Measurements from ENCODE around the gene ATP5F1B. TPM values are rescaled to one million over a fixed set of nuclear protein-coding genes. Genes with fewer than 3 reads are reported as not detected.

Gene ATP5F1B
- total and polyA plus RNA-seq, 9 of the 15 experiments (the other 6 are each of a cell fraction or from before 2014, with no cell fraction given) = 908 to 3,125 (median 1,482) TPM

DNA sequence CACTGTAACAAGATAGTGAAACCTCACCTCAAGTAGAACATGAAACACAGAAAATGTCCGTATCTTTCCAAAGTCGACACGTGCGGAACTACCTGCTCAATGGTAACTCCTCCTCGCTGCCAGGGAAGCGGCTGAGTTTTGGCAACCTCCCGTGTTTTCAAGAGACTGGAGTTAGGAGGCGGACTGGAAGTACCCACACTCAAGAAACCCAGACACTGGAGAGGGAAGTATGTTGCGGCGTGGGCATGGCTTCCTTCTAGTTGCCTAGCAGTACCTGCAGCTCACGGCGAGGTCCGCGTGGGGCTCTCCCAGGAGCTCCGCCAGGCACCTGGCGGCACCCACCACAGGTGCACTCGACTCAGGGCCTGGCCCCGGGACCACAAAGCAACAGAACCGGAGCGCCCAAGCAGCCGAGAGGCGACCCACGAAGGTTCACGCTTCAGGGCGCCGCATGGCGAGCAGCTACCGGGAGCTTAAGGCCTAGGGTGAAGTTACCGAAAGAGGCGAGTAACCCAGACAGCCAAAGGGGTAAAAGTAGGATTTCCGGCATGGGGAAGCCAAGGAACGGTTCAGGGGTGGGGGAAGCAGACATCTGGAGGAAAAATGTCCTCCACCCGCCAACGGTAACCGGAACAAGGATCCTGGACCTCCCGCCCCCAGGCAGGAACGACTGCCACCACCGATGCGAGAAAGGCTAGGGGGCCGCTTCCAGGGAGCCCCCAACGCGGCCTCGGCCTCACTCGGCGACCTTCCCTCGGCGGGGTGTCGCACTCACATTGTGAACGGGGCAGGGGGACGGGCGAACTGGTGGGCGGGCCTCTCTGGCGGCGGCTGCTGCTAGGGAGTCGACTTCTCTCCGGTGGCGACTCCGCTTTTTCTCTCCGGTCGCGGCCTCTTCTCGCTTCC is 41.7 kb upstream of the ATP5F1B start (continued):
- TF ChIP-seq, protein P1, sequence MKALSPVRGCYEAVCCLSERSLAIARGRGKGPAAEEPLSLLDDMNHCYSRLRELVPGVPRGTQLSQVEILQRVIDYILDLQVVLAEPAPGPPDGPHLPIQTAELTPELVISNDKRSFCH (CRISPR knock-in tag; IDR thresholded peaks at IDR 0.05) = no peak
- TF ChIP-seq, protein P1 (tag; IDR thresholded peaks at IDR 0.05) = no peak
- TF ChIP-seq ARID2 (IDR thresholded peaks at IDR 0.05) (no peak), ZNF445 (CRISPR knock-in tag; IDR thresholded peaks at IDR 0.05; ENCODE audit: low read depth) (no peak), ARNT (IDR thresholded peaks at IDR 0.05) (no peak), ZNF3 (CRISPR knock-in tag; IDR thresholded peaks at IDR 0.05) (no peak), SUPT5H (IDR thresholded peaks at IDR 0.05) (no peak; the same call in none of the 2 replicates), THRAP3 (IDR thresholded peaks at IDR 0.05; ENCODE audit: borderline replicate concordance) (no peak), PCBP2 (IDR thresholded peaks at IDR 0.05; ENCODE audit: low read depth, low read length, poor library complexity, severe bottlenecking) (no peak), MCM2 (IDR thresholded peaks at IDR 0.05; ENCODE audit: low read depth) (no peak), NFIX (CRISPR knock-in tag; IDR thresholded peaks at IDR 0.05; ENCODE audit: low read depth) (no peak), ZNF696 (CRISPR knock-in tag; conservative IDR thresholded peaks at IDR 0.05) (no peak)
- TF ChIP-seq, protein P2, sequence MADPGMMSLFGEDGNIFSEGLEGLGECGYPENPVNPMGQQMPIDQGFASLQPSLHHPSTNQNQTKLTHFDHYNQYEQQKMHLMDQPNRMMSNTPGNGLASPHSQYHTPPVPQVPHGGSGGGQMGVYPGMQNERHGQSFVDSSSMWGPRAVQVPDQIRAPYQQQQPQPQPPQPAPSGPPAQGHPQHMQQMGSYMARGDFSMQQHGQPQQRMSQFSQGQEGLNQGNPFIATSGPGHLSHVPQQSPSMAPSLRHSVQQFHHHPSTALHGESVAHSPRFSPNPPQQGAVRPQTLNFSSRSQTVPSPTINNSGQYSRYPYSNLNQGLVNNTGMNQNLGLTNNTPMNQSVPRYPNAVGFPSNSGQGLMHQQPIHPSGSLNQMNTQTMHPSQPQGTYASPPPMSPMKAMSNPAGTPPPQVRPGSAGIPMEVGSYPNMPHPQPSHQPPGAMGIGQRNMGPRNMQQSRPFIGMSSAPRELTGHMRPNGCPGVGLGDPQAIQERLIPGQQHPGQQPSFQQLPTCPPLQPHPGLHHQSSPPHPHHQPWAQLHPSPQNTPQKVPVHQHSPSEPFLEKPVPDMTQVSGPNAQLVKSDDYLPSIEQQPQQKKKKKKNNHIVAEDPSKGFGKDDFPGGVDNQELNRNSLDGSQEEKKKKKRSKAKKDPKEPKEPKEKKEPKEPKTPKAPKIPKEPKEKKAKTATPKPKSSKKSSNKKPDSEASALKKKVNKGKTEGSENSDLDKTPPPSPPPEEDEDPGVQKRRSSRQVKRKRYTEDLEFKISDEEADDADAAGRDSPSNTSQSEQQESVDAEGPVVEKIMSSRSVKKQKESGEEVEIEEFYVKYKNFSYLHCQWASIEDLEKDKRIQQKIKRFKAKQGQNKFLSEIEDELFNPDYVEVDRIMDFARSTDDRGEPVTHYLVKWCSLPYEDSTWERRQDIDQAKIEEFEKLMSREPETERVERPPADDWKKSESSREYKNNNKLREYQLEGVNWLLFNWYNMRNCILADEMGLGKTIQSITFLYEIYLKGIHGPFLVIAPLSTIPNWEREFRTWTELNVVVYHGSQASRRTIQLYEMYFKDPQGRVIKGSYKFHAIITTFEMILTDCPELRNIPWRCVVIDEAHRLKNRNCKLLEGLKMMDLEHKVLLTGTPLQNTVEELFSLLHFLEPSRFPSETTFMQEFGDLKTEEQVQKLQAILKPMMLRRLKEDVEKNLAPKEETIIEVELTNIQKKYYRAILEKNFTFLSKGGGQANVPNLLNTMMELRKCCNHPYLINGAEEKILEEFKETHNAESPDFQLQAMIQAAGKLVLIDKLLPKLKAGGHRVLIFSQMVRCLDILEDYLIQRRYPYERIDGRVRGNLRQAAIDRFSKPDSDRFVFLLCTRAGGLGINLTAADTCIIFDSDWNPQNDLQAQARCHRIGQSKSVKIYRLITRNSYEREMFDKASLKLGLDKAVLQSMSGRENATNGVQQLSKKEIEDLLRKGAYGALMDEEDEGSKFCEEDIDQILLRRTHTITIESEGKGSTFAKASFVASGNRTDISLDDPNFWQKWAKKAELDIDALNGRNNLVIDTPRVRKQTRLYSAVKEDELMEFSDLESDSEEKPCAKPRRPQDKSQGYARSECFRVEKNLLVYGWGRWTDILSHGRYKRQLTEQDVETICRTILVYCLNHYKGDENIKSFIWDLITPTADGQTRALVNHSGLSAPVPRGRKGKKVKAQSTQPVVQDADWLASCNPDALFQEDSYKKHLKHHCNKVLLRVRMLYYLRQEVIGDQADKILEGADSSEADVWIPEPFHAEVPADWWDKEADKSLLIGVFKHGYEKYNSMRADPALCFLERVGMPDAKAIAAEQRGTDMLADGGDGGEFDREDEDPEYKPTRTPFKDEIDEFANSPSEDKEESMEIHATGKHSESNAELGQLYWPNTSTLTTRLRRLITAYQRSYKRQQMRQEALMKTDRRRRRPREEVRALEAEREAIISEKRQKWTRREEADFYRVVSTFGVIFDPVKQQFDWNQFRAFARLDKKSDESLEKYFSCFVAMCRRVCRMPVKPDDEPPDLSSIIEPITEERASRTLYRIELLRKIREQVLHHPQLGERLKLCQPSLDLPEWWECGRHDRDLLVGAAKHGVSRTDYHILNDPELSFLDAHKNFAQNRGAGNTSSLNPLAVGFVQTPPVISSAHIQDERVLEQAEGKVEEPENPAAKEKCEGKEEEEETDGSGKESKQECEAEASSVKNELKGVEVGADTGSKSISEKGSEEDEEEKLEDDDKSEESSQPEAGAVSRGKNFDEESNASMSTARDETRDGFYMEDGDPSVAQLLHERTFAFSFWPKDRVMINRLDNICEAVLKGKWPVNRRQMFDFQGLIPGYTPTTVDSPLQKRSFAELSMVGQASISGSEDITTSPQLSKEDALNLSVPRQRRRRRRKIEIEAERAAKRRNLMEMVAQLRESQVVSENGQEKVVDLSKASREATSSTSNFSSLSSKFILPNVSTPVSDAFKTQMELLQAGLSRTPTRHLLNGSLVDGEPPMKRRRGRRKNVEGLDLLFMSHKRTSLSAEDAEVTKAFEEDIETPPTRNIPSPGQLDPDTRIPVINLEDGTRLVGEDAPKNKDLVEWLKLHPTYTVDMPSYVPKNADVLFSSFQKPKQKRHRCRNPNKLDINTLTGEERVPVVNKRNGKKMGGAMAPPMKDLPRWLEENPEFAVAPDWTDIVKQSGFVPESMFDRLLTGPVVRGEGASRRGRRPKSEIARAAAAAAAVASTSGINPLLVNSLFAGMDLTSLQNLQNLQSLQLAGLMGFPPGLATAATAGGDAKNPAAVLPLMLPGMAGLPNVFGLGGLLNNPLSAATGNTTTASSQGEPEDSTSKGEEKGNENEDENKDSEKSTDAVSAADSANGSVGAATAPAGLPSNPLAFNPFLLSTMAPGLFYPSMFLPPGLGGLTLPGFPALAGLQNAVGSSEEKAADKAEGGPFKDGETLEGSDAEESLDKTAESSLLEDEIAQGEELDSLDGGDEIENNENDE (IDR thresholded peaks at IDR 0.05; ENCODE audit: low read depth, low read length) = no peak
- TF ChIP-seq, protein P3, sequence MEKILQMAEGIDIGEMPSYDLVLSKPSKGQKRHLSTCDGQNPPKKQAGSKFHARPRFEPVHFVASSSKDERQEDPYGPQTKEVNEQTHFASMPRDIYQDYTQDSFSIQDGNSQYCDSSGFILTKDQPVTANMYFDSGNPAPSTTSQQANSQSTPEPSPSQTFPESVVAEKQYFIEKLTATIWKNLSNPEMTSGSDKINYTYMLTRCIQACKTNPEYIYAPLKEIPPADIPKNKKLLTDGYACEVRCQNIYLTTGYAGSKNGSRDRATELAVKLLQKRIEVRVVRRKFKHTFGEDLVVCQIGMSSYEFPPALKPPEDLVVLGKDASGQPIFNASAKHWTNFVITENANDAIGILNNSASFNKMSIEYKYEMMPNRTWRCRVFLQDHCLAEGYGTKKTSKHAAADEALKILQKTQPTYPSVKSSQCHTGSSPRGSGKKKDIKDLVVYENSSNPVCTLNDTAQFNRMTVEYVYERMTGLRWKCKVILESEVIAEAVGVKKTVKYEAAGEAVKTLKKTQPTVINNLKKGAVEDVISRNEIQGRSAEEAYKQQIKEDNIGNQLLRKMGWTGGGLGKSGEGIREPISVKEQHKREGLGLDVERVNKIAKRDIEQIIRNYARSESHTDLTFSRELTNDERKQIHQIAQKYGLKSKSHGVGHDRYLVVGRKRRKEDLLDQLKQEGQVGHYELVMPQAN (IDR thresholded peaks at IDR 0.05; ENCODE audit: borderline replicate concordance) = peak; percentile 76; the same call in 1 of the 2 replicates
